ENCODE results near the gene ADGRG6. TPM values are rescaled to one million over a fixed set of nuclear protein-coding genes. Genes with fewer than 3 reads are reported as not detected.

Gene ADGRG6
- total and polyA plus RNA-seq, 3 experiments from 2014 or later = 0.35 to 0.97 TPM; not detected in 1

DNA sequence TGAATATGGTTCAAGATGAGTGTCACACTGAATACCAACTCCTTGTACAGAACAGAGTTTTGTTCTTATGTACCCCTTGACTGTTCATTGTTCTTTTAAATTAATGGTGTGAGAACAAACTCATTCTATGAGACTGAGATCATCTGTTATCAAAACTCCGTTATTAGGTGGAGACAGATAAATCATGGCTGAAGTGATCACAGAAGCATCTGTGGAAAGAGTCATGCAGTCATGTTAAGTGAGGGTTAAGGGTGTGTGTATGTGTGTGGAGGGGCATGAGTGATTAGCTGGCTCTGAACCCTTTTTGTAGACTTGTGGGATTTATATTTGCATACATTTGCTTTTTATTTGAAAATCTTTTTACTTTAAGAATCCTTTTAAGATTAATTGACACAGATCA, 24.7 kb downstream of the ADGRG6 start:
- H3K27ac Mint-ChIP-seq = no peak overlapping the region
- H3K4me1 Mint-ChIP-seq = peaks cover 0 to 7% (median 0%) of the 10 kb centered on the region in 3 donors
- H3K4me1 ChIP-seq (ENCODE audit: insufficient read depth, low read length) = peaks cover 2% of the 10 kb centered on the region
- H3K36me3 ChIP-seq (ENCODE audit: insufficient read depth, low read length) = no peaks in the 10 kb centered on the region
- no peaks in the 10 kb centered on the region for H3K36me3 Mint-ChIP-seq
- no peaks in the 10 kb centered on the region for H3K9me3 Mint-ChIP-seq
- no peak overlapping the region for H3K27ac ChIP-seq (ENCODE audit: low read depth, low read length)
- no peak overlapping the region for H3K4me3 Mint-ChIP-seq
- no peaks in the 10 kb centered on the region for H3K27me3 ChIP-seq (ENCODE audit: insufficient read depth, low read length, poor library complexity, severe bottlenecking)
- CTCF ChIA-PET = no interaction called here
- no peak overlapping the region for H3K4me3 ChIP-seq (ENCODE audit: low read length)
- no peaks in the 10 kb centered on the region for H3K9me3 ChIP-seq (ENCODE audit: low read length)
- POLR2A ChIA-PET = no interaction called here
- DNase-seq = no peak
- peaks cover 3 to 11% of the 10 kb centered on the region in 2 donors for H3K27me3 Mint-ChIP-seq

DNA sequence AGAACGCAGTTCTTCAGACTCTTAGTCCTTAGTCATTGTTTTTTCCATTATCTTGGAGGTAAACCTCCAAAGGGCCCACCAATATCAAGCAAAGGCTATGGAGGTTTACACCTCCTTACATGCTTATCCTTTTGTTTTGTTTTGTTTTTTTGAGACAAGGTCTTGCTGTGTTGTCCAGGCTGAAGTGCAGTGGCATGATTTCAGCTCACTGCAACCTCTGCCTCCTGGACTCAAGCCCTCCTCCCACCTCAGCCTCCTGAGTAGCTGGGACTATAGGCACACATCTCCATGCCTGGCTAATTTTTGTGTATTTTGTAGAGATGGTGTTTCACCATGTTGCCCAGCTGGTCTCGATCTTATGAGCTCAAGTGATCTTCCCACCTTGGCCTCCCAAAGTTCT, 26.3 kb downstream of the ADGRG6 start:
- Mint-ChIP-seq H3K27ac (no peak overlapping the region), H3K4me3 (no peak overlapping the region), H3K9me3 (no peaks in the 10 kb centered on the region), H3K36me3 (no peaks in the 10 kb centered on the region), H3K4me1 (peaks cover 0 to 10% (median 0%) of the 10 kb centered on the region in 3 donors), H3K27me3 (peaks cover 3 to 11% of the 10 kb centered on the region in 2 donors)
- no peaks in the 10 kb centered on the region for H3K36me3 ChIP-seq (ENCODE audit: insufficient read depth, low read length)
- H3K9me3 ChIP-seq (ENCODE audit: low read length) = no peaks in the 10 kb centered on the region
- H3K4me1 ChIP-seq (ENCODE audit: insufficient read depth, low read length) = peaks cover 6% of the 10 kb centered on the region
- no peak for DNase-seq
- no peaks in the 10 kb centered on the region for H3K27me3 ChIP-seq (ENCODE audit: insufficient read depth, low read length, poor library complexity, severe bottlenecking)
- POLR2A ChIA-PET = no interaction called here
- H3K27ac ChIP-seq (ENCODE audit: low read depth, low read length) = no peak overlapping the region
- no peak overlapping the region for H3K4me3 ChIP-seq (ENCODE audit: low read length)
- CTCF ChIA-PET = no interaction called here

DNA sequence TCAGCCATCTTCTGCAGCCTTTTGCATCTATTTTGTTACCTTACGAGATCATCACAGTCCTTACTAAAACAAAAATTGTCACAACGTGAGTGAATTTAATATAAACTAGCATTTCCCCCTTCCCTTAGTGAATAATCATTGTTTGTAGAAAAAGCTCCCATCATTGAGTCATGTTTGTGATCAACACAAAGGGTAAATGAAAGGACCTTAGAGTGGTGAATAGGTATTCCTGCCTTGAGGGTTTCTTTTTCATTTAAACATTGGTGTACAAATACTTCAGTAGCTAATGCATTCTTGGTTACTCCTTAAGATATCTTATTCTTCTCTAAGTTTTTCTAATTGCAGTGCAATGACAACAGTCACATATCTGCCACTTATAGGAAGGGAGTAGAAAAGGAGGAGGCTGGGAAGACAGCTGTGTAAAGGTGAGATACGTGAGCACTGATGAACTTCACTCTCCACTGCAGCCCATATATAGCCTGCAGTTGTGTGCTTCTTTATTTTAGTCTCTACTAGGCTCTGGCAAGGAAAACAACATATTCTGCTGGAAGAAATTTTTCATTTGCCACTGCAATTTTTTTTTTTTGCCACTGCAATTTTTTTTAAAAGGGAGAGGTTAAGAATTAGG, 27.8 kb downstream of the ADGRG6 start:
- Histone ChIP-seq H3K4me3 (ENCODE audit: low read length) (no peak overlapping the region), H3K27ac (ENCODE audit: low read depth, low read length) (no peak overlapping the region), H3K36me3 (ENCODE audit: insufficient read depth, low read length) (no peaks in the 10 kb centered on the region), H3K9me3 (ENCODE audit: low read length) (no peaks in the 10 kb centered on the region), H3K27me3 (ENCODE audit: insufficient read depth, low read length, poor library complexity, severe bottlenecking) (no peaks in the 10 kb centered on the region), H3K4me1 (ENCODE audit: insufficient read depth, low read length) (peaks cover 6% of the 10 kb centered on the region)
- no peaks in the 10 kb centered on the region for H3K36me3 Mint-ChIP-seq
- DNase-seq = no peak
- ChIA-PET POLR2A (no interaction called here), CTCF (no interaction called here)
- H3K4me3 Mint-ChIP-seq = no peak overlapping the region
- no peak overlapping the region for H3K27ac Mint-ChIP-seq
- peaks cover 0 to 10% (median 0%) of the 10 kb centered on the region in 3 donors for H3K4me1 Mint-ChIP-seq
- H3K27me3 Mint-ChIP-seq = peaks cover 0 to 11% of the 10 kb centered on the region in 2 donors
- no peaks in the 10 kb centered on the region for H3K9me3 Mint-ChIP-seq

DNA sequence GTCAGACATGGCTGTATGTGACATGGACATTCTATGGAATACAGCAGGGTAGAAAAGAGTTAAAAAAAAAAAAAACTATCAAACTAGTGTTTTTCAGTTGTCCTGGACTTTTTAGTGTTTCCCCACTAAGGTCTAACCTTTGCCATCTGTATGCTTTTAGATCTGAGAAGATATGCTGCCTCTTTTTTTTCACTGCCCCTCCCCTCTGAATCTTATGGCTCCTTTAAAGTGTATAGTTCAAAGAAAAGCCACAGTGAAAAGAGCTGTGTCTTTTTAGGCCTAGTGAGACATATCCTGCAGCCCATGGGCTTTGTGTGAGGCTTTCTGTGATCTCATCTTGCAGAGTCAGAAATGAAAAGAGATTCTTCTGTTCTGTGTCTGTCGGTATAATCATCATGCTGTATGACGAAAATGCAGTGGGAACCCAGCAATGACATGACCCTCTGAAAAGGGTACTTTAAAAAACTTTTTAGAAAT, 29.3 kb downstream of the ADGRG6 start:
- Mint-ChIP-seq H3K4me3 (no peak overlapping the region), H3K36me3 (no peaks in the 10 kb centered on the region), H3K9me3 (no peaks in the 10 kb centered on the region), H3K27me3 (peaks cover 0 to 3% of the 10 kb centered on the region in 2 donors), H3K4me1 (peaks cover 0 to 10% (median 0%) of the 10 kb centered on the region in 3 donors), H3K27ac (no peak overlapping the region)
- Histone ChIP-seq H3K4me1 (ENCODE audit: insufficient read depth, low read length) (peaks cover 6% of the 10 kb centered on the region), H3K9me3 (ENCODE audit: low read length) (no peaks in the 10 kb centered on the region), H3K27me3 (ENCODE audit: insufficient read depth, low read length, poor library complexity, severe bottlenecking) (no peaks in the 10 kb centered on the region), H3K4me3 (ENCODE audit: low read length) (no peak overlapping the region), H3K27ac (ENCODE audit: low read depth, low read length) (no peak overlapping the region), H3K36me3 (ENCODE audit: insufficient read depth, low read length) (no peaks in the 10 kb centered on the region)
- DNase-seq = peak in 2 of 5 donors; percentile 3 to 56
- ChIA-PET CTCF (interaction anchor here (1.0 kb wide), 1 partner anchor 9 kb away, joined by 3 read pairs; no protein-coding TSS in a partner anchor), POLR2A (no interaction called here)

DNA sequence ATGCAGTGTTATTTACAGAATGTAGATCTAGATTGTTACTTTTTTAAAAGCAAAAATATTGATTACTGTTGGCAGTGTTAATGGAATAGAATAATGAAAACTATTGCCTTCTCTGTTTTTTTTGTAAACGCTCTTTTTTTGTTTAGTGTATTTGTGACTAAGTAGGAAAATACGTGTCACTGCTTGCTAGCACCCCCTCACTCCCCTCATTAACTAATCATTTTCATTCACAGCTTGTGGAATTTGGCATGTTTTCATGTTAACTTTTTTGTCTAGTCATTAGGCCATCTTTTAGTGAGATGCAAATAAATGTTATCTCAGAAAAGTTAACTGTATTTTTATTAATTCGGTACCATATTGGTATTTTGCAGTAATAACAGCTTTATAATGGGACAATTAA, 29.8 kb downstream of the ADGRG6 start:
- Mint-ChIP-seq H3K36me3 (no peaks in the 10 kb centered on the region), H3K27me3 (no peaks in the 10 kb centered on the region), H3K9me3 (no peaks in the 10 kb centered on the region), H3K4me1 (peaks cover 0 to 10% (median 0%) of the 10 kb centered on the region in 3 donors), H3K27ac (no peak overlapping the region), H3K4me3 (no peak overlapping the region)
- H3K27ac ChIP-seq (ENCODE audit: low read depth, low read length) = no peak overlapping the region
- no peak overlapping the region for H3K4me3 ChIP-seq (ENCODE audit: low read length)
- H3K4me1 ChIP-seq (ENCODE audit: insufficient read depth, low read length) = peaks cover 6% of the 10 kb centered on the region
- ChIA-PET POLR2A (no interaction called here), CTCF (interaction anchor here (1.0 kb wide), 1 partner anchor 9 kb away, joined by 3 read pairs; no protein-coding TSS in a partner anchor)
- DNase-seq = no peak
- H3K36me3 ChIP-seq (ENCODE audit: insufficient read depth, low read length) = no peaks in the 10 kb centered on the region
- no peaks in the 10 kb centered on the region for H3K9me3 ChIP-seq (ENCODE audit: low read length)
- no peaks in the 10 kb centered on the region for H3K27me3 ChIP-seq (ENCODE audit: insufficient read depth, low read length, poor library complexity, severe bottlenecking)

DNA sequence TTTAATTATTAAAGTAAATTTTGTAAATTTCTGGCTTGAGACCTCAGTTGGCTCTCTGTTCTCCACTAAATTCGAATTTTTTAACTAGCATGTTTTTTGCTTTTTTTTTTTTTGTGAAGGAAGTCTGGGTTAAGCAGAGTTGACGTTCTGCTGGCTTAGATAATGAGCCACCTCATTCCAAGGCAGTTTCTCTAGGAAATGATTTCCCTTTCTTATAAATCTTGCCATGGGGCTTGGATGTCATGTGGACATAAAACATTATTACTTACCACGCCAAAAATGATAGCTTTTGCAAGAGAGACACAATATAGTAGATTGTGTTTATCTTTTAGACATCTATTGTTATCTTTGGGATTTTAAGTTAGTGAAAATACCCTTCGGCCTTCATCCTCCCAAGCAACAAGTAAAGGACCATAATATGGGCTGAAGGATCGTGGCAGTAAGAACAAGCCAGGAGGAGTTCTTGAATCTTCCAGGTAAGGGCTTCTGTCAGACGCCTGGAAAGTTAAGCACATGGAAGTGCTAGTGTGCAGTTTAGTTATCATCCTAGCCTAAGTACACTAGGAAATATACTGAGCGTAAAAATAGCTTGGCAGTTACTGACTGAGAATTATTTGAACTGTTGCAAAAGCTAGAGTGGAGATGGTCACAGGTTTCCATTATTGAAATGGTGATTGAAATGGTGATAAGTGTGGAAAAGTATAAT, 30.7 kb downstream of the ADGRG6 start:
- H3K27me3 ChIP-seq (ENCODE audit: insufficient read depth, low read length, poor library complexity, severe bottlenecking) = no peaks in the 10 kb centered on the region
- Mint-ChIP-seq H3K27me3 (no peaks in the 10 kb centered on the region), H3K9me3 (no peaks in the 10 kb centered on the region), H3K4me1 (peaks cover 0 to 10% (median 0%) of the 10 kb centered on the region in 3 donors), H3K27ac (no peak overlapping the region), H3K36me3 (no peaks in the 10 kb centered on the region), H3K4me3 (no peak overlapping the region)
- H3K4me3 ChIP-seq (ENCODE audit: low read length) = no peak overlapping the region
- DNase-seq = no peak
- H3K27ac ChIP-seq (ENCODE audit: low read depth, low read length) = no peak overlapping the region
- CTCF ChIA-PET = interaction anchor here (1.0 kb wide), 1 partner anchor 10 kb away, joined by 3 read pairs; no protein-coding TSS in a partner anchor
- H3K9me3 ChIP-seq (ENCODE audit: low read length) = no peaks in the 10 kb centered on the region
- peaks cover 6% of the 10 kb centered on the region for H3K4me1 ChIP-seq (ENCODE audit: insufficient read depth, low read length)
- no peaks in the 10 kb centered on the region for H3K36me3 ChIP-seq (ENCODE audit: insufficient read depth, low read length)
- POLR2A ChIA-PET = no interaction called here

DNA sequence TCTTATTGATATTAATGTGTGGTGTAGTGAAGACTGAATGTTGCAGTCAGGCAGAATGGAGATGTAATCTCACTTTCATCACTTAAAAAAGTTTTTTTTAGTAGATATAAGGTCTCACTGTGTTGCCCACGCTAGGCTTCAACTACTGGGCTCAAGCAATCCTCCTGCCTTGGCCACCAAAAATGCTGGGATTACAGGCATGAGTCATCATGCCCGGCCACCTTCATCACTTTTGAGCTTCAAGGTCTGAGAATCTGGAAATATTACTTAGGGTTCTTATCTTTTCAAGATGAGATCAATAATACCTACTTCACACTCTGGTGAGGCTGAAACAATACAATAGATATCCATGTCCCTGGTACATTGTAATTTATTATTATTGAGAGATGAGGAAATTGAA, 31.6 kb downstream of the ADGRG6 start:
- ChIA-PET CTCF (no interaction called here), POLR2A (no interaction called here)
- Histone ChIP-seq H3K4me1 (ENCODE audit: insufficient read depth, low read length) (peaks cover 6% of the 10 kb centered on the region), H3K9me3 (ENCODE audit: low read length) (no peaks in the 10 kb centered on the region), H3K4me3 (ENCODE audit: low read length) (no peak overlapping the region), H3K36me3 (ENCODE audit: insufficient read depth, low read length) (no peaks in the 10 kb centered on the region), H3K27ac (ENCODE audit: low read depth, low read length) (no peak overlapping the region), H3K27me3 (ENCODE audit: insufficient read depth, low read length, poor library complexity, severe bottlenecking) (no peaks in the 10 kb centered on the region)
- Mint-ChIP-seq H3K36me3 (no peaks in the 10 kb centered on the region), H3K9me3 (no peaks in the 10 kb centered on the region), H3K4me3 (no peak overlapping the region), H3K27ac (no peak overlapping the region), H3K4me1 (peaks cover 0 to 10% (median 0%) of the 10 kb centered on the region in 3 donors), H3K27me3 (no peaks in the 10 kb centered on the region)
- no peak for DNase-seq

DNA sequence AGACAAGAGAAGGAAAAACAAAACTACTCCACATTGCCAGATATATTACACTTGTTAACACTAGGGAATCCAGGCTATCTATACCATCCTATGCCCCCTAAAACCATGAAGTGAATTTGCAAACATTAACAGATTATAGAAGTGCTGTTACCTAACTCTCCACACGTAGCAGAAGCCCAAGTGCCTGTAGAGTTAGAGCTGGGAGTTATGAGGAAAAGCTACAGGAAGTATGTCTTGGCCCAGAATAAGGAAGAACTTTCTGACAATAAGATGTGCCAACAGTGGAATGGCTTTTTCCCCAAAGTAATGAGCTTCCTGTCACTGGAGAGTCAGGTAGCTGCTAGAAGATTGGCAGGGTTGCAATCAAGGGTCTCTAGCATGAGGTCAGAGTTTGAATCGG, 32.5 kb downstream of the ADGRG6 start:
- no peaks in the 10 kb centered on the region for H3K27me3 Mint-ChIP-seq
- no peaks in the 10 kb centered on the region for H3K9me3 Mint-ChIP-seq
- Histone ChIP-seq H3K27ac (ENCODE audit: low read depth, low read length) (no peak overlapping the region), H3K27me3 (ENCODE audit: insufficient read depth, low read length, poor library complexity, severe bottlenecking) (no peaks in the 10 kb centered on the region), H3K9me3 (ENCODE audit: low read length) (no peaks in the 10 kb centered on the region), H3K36me3 (ENCODE audit: insufficient read depth, low read length) (no peaks in the 10 kb centered on the region), H3K4me3 (ENCODE audit: low read length) (no peak overlapping the region), H3K4me1 (ENCODE audit: insufficient read depth, low read length) (peaks cover 6% of the 10 kb centered on the region)
- no peak overlapping the region for H3K4me3 Mint-ChIP-seq
- CTCF ChIA-PET = no interaction called here
- no peak overlapping the region for H3K27ac Mint-ChIP-seq
- DNase-seq = no peak
- POLR2A ChIA-PET = no interaction called here
- H3K4me1 Mint-ChIP-seq = peaks cover 0 to 10% (median 0%) of the 10 kb centered on the region in 3 donors
- no peaks in the 10 kb centered on the region for H3K36me3 Mint-ChIP-seq
